WERI-Rb-1 (cell line): ENCODE measurements around the gene USP24.

Source experiments
- DNase-seq: peaks from one replicate; pipeline ENCODE4 v3.0.0-alpha.2; 2020
- H3K27ac ChIP-seq: fragments of 250-450 bp; sonication (Bioruptor Pico); 2 replicates; pipeline ENCODE4 v1.5.1; 2020; ENCODE audit warnings: mild to moderate bottlenecking, moderate library complexity
- H3K27me3 ChIP-seq: fragments of 250-450 bp; sonication (Bioruptor Pico); 2 replicates; pipeline ENCODE4 v1.5.1; 2021; ENCODE audit warnings: mild to moderate bottlenecking, low read depth, moderate library complexity; ENCODE audit not compliant: insufficient read depth, severe bottlenecking
- H3K36me3 ChIP-seq: fragments of 250-450 bp; sonication (Bioruptor Pico); 2 replicates; pipeline ENCODE4 v1.5.1; 2020; ENCODE audit warnings: mild to moderate bottlenecking, moderate library complexity
- H3K4me3 ChIP-seq: 2 replicates; pipeline ENCODE4 v1.5.1; 2011; ENCODE audit warnings: low read depth, mild to moderate bottlenecking, control low read depth, low read length
- H3K9me3 ChIP-seq: fragments of 250-450 bp; sonication (Bioruptor Pico); 2 replicates; pipeline ENCODE4 v1.5.1; 2021; ENCODE audit warnings: mild to moderate bottlenecking, moderate library complexity; ENCODE audit not compliant: severe bottlenecking
- CTCF ChIP-seq: IDR thresholded peaks from 2 replicates; pipeline ENCODE4 v1.5.1; 2011; ENCODE audit warnings: low read depth, mild to moderate bottlenecking, control low read depth, inconsistent platforms, low read length

USP24 gene

GRCh38 chr1:55245781-55246180, 30.6 kb upstream of the USP24 start:
- no peaks in the 10 kb centered on the region for H3K36me3 ChIP-seq
- DNase-seq = no peak
- H3K27me3 ChIP-seq = no peaks in the 10 kb centered on the region
- no peak overlapping the region for H3K27ac ChIP-seq
- no peak for TF ChIP-seq CTCF
- H3K9me3 ChIP-seq = no peaks in the 10 kb centered on the region
- H3K4me3 ChIP-seq = no peak overlapping the region

- no peak overlapping the region for H3K4me3 ChIP-seq
- H3K36me3 ChIP-seq = no peaks in the 10 kb centered on the region
- no peak for DNase-seq
- H3K27me3 ChIP-seq = no peaks in the 10 kb centered on the region
- TF ChIP-seq CTCF = no peak
- H3K9me3 ChIP-seq = no peaks in the 10 kb centered on the region
- no peak overlapping the region for H3K27ac ChIP-seq
Measured at GRCh38 chr1:55244476-55245099, 29.4 kb upstream of the USP24 start.

- Histone ChIP-seq H3K9me3 (no peaks in the 10 kb centered on the region), H3K27ac (no peak overlapping the region), H3K36me3 (no peaks in the 10 kb centered on the region), H3K27me3 (no peaks in the 10 kb centered on the region), H3K4me3 (no peak overlapping the region)
- DNase-seq = no peak
- no peak for TF ChIP-seq CTCF
Measured at GRCh38 chr1:55243655-55244054, 28.5 kb upstream of the USP24 start.

DNA sequence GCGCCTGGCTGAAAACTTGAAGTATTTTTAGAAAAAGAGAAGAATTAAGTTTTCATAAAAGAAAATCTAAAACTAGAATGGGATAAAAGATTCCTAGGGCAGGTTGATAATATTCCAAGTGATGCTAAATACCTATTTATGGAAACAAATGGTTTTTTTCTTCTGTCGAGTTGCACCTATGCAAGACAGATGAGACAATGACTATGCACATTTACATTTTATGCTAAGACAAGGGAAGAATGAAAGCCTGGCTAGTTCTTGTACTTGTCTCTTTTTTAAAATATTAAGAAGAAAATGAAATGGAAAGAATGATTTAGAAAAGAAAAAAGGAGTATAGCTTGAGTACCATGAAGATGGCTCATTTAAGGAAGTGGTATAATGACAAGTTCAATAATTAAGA, 24.4 kb upstream of the USP24 start:
- TF ChIP-seq CTCF = no peak
- Histone ChIP-seq H3K27me3 (no peaks in the 10 kb centered on the region), H3K27ac (no peak overlapping the region), H3K36me3 (no peaks in the 10 kb centered on the region), H3K4me3 (no peak overlapping the region), H3K9me3 (no peaks in the 10 kb centered on the region)
- DNase-seq = no peak

DNA sequence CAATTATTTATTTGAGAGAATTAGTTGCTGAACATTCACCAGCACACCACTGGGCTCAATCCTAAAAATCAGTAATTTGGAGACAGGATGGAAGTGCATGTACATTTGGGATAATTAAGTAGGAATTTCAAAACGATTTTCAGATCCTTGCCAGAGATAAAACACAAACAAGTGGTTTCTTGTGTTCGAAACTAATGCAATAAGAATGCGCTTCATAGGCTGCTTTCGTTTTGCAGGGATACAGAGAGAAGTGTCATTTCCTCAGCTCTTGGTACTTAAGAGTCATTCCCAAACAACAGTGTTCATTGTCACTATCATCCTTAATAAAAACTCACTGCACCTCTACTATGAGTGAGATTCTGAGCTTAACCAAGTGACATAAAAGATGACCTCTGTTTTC, 20.6 kb upstream of the USP24 start:
- Histone ChIP-seq H3K36me3 (no peaks in the 10 kb centered on the region), H3K27ac (no peak overlapping the region), H3K9me3 (no peaks in the 10 kb centered on the region), H3K27me3 (no peaks in the 10 kb centered on the region), H3K4me3 (no peak overlapping the region)
- DNase-seq = no peak
- no peak for TF ChIP-seq CTCF

DNA sequence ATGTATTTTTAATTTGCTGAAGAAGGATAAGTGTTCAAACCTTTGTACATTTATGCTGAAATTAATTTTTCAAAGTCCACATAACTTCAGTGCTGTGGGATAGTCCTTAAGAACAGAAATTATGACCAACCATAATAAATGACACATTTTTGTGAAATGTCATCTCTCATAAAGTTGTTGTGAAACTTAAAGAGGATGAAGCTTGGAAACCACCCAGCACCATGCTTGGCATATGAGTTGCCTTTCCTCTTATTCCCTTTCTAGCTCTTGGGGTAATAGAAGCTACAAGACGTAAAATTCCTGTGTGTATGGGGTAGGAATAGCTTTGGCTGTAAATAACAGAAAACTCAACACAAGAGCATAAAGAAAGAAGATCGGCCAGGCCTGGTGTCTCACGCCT, 18.9 kb upstream of the USP24 start:
- Histone ChIP-seq H3K4me3 (no peak overlapping the region), H3K27ac (no peak overlapping the region), H3K9me3 (no peaks in the 10 kb centered on the region), H3K36me3 (no peaks in the 10 kb centered on the region), H3K27me3 (no peaks in the 10 kb centered on the region)
- no peak for DNase-seq
- no peak for TF ChIP-seq CTCF
